ENCODE data around the gene CDH11.

CDH11 gene

GRCh38 chr16:64973171-64973570 is 148.7 kb downstream of the CDH11 start:
- DNase-seq = no peak

- DNase-seq = no peak
Measured at GRCh38 chr16:64971171-64971570, 150.7 kb downstream of the CDH11 start.

GRCh38 chr16:64969221-64969620 is 152.6 kb downstream of the CDH11 start:
- DNase-seq = no peak

GRCh38 chr16:64968539-64968938 is 153.3 kb downstream of the CDH11 start:
- no peak for DNase-seq

GRCh38 chr16:64964126-64964540 is 157.7 kb downstream of the CDH11 start:
- DNase-seq = no peak

- DNase-seq = no peak
Measured at GRCh38 chr16:64962786-64963185, 159.1 kb downstream of the CDH11 start.

GRCh38 chr16:64957246-64957645 is 164.6 kb downstream of the CDH11 start:
- DNase-seq = no peak

GRCh38 chr16:64952177-64952576 is 169.7 kb downstream of the CDH11 start:
- DNase-seq = no peak

GRCh38 chr16:64951193-64951592 is 170.7 kb downstream of the CDH11 start:
- DNase-seq = no peak

GRCh38 chr16:64950731-64951130 is 171.1 kb downstream of the CDH11 start:
- no peak for DNase-seq

- DNase-seq = no peak
Measured at GRCh38 chr16:64950262-64950661, 171.6 kb downstream of the CDH11 start.

GRCh38 chr16:64948056-64948455 is 173.8 kb downstream of the CDH11 start:
- no peak for DNase-seq

GRCh38 chr16:64947651-64948050 is 174.2 kb downstream of the CDH11 start:
- no peak for DNase-seq

GRCh38 chr16:64933885-64934284 is 188.0 kb downstream of the CDH11 start:
- DNase-seq = no peak

GRCh38 chr16:64926476-64926875 is 195.4 kb downstream of the CDH11 start:
- no peak for DNase-seq

- DNase-seq = no peak
Measured at GRCh38 chr16:64925166-64925565, 196.7 kb downstream of the CDH11 start.

GRCh38 chr16:64924086-64924485 is 197.8 kb downstream of the CDH11 start:
- DNase-seq = no peak

- DNase-seq = no peak
Measured at GRCh38 chr16:64919929-64920607, 201.8 kb downstream of the CDH11 start.

GRCh38 chr16:64919141-64919540 is 202.7 kb downstream of the CDH11 start:
- DNase-seq = no peak

GRCh38 chr16:64916051-64916450 is 205.8 kb downstream of the CDH11 start:
- DNase-seq = no peak

- no peak for DNase-seq
Measured at GRCh38 chr16:64910356-64910755, 211.5 kb downstream of the CDH11 start.

GRCh38 chr16:64907844-64908243 is 214.0 kb downstream of the CDH11 start:
- DNase-seq = no peak

- no peak for DNase-seq
Measured at GRCh38 chr16:64903770-64904169, 218.1 kb downstream of the CDH11 start.

- no peak for DNase-seq
Measured at GRCh38 chr16:64900517-64900916, 221.3 kb downstream of the CDH11 start.

GRCh38 chr16:64900019-64900418 is 221.8 kb downstream of the CDH11 start:
- no peak for DNase-seq

Data from activated T-cell treated with anti-CD3 and anti-CD28 coated beads for 4 hours (primary cell).